ENCODE data around the gene KRTAP12-2.
"Not testable (repeated sequence)": the region's sequence is repeated elsewhere in the genome, so short reads cannot be mapped to it uniquely, and the experiment has no call there.

KRTAP12-2 gene

DNA sequence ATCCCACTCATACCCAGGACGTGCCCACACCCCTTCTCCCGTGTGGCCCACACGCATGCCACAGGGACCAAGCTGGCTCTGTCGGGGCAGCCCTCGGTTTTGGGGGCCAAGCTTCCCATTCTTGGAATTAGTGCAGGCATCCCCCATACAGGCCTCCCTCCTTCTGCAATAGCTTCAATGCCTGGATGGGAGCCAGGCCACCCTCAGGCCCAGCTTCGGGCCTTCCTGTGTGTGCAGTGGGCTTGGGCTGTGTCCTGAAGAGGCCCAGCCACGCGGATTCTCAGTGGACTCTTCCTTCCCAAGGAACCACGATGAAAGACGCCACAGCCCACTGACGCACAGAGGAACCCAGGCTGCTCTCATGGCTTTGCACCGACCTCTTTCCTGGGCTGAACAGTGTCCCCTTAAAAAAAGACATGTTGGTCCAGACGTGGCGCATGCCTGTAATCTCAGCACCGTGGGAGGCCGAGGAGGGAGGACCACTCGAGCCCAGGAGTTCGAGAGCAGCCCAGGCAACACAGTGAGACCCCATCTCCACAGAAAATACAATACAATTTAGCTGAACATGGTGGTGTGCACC is 17.1 kb downstream of the KRTAP12-2 start:
- no peak for DNase-seq

DNA sequence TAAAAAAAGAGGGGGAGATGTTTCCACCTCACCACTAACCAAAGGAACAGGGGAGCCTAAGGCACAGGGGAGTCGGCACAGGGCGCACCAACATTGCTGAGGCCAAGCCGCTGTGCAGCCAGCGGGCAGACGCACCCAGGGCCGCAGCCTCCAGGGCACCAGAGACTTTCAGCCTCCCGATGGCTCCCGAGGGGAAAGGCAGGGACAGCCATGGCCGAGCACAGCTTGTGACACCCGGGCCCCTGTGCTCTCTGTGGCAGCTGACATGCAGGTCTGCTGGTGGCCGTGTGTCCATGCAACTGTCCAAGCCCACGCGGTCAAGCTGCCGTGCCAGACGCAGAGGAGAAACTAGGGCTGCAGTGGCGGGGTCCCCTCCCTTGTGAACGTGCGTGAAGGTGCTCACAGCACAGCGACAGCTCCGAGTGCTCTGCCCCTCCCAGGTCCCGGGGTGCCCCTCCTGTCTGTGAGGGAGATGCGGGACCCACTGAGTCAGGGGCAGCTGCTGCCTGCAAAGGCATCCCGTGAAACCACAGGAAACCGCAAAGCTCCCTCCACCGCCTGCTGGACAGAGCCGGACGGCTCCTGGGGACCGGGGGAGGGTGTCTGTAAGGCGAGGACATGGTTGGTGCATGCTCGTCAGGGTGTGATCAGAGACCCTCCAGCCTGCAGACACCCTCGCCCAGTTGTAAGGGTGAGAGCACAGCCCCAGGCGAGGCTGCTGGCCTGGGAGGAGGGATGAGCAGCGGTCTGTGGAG is 18.0 kb downstream of the KRTAP12-2 start:
- DNase-seq: no peak

DNA sequence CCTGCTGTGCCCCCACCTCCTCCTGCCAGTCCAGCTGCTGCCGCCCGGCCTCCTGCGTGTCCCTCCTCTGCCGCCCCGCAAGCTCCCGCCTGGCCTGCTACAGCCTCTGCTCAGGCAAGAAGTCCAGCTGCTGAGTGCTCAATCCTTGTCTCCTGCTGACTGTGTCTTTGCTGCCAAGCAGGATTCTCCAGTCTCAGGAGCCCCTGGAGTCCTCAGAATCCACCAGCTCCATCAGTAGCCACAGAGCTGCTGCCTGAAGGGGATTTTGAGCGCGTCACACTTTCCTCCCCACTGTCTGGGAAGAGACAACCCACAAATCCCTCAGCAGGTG is 19.5 kb downstream of the KRTAP12-2 start:
- DNase-seq: no peak

DNA sequence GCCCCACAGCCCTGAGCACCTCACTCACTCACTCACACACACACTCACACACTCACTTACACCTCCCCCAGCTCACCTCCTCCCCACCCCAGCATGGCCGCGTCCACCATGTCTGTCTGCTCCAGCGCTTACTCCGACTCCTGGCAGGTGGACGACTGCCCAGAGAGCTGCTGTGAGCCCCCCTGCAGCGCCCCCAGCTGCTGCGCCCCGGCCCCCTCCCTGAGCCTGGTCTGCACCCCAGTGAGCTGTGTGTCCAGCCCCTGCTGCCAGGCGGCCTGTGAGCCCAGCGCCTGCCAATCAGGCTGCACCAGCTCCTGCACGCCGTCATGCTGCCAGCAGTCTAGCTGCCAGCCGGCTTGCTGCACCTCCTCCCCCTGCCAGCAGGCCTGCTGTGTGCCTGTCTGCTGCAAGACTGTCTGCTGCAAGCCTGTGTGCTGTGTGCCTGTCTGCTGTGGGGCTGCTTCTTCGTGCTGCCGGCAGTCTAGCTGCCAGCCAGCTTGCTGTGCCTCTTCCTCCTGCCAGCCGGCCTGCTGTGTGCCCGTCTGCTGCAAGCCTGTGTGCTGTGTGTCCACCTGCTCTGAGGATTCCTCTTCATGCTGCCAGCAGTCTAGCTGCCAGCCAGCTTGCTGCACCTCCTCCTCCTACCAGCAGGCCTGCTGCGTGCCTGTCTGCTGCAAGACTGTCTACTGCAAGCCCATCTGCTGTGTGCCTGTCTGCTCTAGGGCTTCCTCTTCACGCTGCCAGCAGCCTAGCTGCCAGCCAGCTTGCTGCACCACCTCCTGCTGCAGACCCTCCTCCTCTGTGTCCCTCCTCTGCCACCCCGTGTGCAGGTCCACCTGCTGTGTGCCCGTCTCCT is 20.1 kb downstream of the KRTAP12-2 start, which contains the start of gene KRTAP10-11:
Gene KRTAP10-11, plus strand, starts transcription at position 49 of the 856 bp plus-strand sequence. Its CDS starts 45 bp downstream, at position 94.
- DNase-seq: not testable (repeated sequence)

DNA sequence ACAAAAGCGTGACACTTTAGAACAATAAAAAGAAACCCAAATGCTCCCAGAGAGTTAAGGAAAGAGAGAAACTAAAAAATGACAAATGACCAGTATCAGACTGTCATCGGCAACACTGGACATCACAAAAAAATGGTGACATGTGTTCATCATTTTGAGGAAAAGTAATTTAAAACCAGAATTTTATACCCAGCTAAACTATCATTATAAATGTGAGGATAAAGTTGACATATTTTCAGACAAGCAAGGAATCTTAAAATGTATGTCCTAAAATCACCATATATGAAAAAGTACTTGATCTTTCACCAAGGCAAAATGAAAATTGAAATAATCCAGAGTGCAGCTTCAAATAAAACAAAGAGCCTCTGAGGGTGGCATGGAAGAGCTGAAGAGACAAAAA is 21.8 kb downstream of the KRTAP12-2 start:
- no peak for DNase-seq

DNA sequence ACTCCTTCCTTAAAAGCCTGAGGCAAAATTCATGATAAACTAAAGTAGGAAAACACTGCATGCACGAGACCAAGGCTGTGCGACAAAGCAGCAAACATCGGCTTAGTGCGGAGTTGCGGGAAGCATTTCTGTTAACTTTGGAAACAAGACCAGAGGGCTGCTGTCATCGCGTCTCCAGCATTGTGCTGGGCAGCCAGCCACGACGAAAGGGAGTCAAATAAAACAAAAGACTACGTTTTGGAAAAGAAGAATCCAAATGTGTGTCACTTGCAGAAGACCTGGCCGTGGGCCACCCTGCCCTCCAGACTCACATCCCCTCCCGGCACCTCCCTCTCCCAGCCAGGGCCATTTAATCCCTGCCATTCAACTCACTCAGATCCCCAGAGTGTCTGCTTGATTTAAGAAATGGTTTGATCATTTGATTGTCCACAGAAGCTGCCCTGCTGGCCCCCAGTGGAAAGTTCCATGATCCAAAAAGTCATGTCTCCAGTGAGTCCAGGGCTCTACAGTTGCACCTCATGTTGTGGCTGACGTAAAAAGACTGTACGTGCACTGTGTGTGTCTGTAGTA is 22.9 kb downstream of the KRTAP12-2 start:
- DNase-seq: no peak

DNA sequence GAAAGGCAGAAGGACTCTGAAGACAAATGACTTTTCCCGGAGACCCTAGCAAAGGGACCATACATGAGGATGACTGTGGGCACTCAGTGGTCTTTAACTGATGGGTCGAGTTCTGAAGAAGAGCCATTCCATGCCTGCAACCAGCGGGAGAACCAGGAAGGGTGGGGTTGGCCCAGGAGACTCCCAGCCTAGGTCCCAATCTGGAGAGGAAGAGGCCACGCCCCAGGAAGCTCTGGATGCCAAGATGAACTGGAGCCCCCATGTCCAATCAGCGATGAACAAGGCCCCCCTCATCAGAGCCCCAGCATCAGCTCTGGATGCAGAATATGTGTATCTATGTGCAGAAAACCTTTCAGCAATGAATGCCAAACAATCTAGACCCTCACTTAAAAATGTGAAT is 26.0 kb downstream of the KRTAP12-2 start:
- no peak for DNase-seq

DNA sequence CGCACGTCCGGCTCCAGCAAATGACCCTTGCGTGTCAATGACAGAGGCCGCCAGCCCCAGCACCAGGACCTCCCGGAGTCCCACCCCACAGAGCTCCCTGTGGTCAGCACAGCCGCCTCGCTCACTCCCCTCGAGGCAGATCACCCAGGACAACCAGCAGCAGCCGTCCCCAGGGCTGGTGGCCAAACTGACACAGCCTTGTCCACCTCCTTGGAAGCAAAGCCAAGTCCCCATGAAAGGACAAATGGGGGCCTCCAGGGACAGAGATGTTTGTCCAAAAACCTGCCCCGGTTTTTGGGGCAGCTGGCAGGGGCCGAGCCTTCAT is 27.4 kb downstream of the KRTAP12-2 start:
- no peak for DNase-seq

DNA sequence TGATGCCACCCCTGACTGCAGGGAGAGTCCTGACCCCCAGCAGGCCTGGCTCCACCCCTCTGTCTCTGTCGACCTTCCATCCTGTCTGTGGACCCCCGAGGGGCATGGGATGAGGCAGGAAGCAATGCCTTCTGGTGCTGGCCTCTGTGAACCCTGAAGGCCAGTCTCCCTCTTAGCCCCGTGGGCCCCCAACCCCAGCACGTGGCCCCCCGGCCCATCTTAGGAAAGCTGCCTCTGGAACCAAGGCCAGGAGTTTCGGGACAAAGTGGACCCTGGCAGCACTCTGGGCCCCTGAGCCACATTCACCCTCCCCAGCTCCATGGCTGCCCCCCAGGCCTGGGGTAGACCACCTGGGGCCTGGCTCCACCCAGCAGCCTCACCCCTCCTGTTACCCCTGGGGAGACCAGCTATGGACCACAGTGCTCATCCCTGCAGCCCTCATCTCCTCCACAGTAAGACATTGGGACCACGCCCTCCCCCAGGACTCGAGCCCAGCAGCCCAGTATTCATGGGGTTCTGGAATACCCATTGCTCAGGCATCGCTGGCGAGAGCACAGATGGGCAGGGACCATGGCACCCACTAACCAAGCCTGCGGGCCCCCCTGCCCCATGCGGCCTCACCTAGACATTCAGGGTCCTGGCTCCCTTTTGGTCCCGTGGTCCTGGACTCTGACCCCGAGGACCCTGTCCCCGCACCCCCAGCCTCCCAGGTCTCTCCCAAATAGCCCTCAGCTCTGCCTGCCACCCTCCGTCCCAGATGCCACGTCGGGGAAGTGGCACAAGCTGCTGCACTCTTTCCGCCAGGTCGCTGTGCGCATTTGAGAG is 28.0 kb downstream of the KRTAP12-2 start:
- not testable (repeated sequence) for DNase-seq

DNA sequence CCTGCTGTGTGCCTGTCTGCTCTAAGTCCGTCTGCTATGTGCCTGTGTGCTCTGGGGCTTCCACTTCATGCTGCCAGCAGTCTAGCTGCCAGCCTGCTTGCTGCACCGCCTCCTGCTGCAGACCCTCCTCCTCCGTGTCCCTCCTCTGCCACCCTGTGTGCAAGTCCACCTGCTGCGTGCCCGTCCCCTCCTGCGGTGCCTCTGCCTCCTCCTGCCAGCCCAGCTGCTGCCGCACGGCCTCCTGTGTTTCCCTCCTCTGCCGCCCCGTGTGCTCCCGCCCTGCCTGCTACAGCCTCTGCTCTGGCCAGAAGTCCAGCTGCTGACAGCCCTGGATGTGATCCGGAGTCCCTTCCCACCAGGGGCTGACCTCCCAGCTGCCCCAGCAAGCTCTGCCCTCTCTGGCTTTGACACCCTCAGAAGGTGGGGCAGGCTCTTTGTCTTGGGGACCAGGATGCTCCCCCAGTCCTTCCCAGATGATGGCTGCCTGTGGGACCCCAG is 28.8 kb downstream of the KRTAP12-2 start:
- DNase-seq: not testable (repeated sequence)

DNA sequence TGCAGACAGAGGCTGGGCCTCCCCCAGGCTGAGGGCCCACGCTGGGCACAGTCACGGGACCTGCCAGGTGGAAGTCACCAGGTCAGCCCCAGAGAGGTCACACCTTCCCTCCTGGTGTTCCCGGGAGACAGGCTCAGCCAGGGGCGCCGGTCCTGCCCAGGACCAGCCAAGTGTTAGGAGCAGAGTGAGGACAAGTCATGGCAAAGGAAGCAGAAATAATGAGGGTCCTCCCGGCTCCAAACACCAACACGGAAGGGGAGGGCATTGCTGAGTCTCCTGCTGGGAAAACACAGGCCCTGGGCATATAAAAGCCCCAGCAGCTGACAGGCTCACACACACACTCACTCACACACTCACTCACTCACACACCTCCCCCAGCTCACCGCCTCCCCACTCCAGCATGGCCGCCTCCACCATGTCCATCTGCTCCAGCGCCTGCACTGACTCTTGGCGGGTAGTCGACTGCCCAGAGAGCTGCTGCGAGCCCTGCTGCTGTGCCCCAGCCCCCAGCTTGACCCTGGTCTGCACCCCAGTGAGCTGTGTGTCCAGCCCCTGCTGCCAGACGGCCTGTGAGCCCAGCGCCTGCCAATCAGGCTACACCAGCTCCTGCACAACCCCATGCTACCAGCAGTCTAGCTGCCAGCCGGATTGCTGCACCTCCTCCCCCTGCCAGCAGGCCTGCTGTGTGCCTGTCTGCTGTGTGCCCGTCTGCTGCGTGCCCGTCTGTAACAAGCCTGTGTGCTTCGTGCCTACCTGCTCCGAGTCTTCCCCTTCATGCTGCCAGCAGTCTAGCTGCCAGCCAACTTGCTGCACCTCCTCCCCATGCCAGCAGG is 29.5 kb downstream of the KRTAP12-2 start, which contains the start of gene KRTAP10-10:
Gene KRTAP10-10, plus strand, starts transcription at position 339 of the 833 bp plus-strand sequence. Its CDS starts 62 bp downstream, at position 401.
- DNase-seq: no peak

DNA sequence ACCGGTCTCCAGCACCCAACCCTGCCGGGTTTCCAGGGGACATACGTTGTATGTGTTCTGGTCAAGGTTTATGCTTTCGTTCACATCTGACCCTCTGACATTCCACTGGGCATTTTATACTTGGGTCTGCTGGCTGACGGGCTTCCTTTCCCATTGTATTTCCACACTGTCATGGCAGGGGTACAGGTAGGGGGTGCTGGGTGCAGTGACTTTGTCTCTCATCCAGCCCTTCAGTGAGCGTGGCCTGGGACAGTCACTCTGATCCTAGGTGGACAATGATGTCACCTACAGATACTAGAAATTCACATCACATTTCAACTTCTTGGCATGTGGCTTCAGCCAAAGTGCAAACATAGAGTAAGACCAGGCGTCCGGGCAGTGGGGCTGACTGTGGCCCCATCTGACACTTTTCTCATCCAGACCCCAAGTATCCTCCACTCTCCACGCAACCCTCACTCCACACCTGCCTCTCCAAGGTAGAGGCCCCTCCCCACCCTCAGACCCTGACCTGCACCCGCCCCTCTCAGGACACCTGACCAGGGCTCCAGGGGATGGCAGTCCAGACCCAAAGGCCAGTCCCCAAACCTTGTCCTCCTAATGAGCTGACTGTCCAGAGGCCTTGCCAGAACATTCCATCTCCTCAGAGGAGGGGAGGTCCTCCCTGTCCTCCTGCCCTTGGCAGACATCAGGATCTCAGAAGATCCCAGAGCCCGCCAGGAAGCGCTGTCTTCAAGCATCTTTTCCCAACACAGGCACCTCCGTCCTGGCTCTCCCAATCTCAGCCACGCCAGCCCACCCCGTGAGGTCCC is 30.3 kb downstream of the KRTAP12-2 start:
- no peak for DNase-seq

DNA sequence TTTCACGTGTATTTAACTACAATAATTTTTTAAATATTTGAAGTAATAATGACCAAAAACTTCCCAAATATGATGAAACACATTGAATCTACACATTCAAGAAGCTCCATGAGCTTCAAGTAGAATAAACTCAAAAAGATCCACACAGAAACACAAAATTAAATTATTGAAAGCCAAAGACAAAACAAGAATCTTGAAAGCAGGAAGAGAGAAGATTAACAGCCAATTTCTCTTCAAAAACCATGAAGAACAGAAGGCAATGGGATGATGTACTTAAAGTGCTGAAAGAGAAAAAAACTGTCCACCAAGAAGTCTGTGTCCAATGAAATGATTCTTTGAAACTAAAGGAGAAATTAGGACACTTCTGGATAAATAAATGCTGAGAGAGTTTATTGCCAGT is 34.7 kb downstream of the KRTAP12-2 start:
- DNase-seq: no peak

DNA sequence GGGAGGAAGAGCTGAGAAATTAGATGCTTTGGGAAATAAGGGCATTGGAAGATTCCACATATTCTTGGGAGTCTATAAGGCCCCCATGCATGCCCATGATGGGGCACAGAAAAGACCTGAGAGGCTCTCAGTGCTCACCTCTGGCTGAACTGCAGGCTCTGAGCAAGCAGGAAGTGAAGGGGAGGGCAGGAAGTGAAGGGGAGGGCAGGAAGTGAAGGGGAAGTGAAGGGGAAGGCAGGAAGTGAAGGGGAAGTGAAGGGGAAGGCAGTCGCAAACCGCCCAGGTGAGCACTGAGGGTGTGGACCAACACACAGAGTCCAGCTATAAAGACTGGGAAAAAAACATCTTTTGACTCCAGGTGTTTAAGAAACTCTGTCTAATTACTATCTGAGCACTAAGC is 36.3 kb downstream of the KRTAP12-2 start:
- DNase-seq: no peak

DNA sequence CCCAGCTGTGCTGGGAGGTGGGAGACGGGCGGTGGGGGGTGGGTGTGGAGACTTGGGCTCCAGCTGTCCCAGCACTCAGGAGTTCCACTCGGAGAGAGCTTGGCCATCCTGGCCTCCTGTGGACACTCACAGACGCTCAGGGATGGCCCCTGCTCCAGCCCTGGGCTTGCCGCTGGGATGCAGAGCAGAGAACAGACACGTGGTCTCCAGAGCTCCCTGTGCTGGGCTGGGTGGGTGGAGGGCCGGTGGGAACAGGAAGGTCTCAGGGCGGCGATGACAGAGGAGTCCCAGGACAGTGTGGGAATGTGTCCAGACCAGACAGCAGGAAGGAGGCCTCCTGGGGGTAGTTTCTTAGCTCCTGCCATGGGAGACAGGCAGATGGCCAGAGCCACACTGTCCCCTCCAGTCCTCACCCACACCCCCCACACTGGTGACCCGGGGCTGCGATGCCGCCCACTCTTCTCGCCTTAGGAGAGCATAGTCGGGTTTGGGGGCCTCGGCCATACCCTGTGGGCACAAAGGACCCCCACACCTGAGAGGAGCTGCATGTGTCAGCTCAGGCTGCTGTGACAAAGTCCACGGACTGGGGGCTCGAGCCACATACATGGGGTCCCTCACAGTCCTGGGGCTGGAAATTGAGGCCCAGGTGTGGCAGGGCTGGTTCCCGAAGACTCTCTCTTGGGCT is 37.9 kb downstream of the KRTAP12-2 start:
- DNase-seq: no peak

DNA sequence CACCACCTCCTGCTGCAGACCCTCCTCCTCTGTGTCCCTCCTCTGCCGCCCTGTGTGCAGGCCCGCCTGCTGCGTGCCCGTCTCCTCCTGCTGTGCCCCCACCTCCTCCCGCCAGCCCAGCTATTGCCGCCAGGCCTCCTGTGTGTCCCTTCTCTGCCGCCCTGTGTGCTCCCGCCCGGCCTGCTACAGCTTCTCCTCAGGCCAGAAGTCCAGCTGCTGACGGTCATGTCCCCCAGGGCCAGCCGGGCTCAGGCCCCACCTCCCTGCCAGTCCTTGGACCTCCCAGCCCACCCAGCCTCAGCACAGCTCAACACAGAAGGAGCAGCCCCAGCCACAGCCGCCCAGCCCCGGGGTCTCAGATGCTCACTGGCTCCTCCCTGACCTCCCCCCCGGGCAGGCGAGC is 38.9 kb downstream of the KRTAP12-2 start:
- DNase-seq: not testable (repeated sequence)

DNA sequence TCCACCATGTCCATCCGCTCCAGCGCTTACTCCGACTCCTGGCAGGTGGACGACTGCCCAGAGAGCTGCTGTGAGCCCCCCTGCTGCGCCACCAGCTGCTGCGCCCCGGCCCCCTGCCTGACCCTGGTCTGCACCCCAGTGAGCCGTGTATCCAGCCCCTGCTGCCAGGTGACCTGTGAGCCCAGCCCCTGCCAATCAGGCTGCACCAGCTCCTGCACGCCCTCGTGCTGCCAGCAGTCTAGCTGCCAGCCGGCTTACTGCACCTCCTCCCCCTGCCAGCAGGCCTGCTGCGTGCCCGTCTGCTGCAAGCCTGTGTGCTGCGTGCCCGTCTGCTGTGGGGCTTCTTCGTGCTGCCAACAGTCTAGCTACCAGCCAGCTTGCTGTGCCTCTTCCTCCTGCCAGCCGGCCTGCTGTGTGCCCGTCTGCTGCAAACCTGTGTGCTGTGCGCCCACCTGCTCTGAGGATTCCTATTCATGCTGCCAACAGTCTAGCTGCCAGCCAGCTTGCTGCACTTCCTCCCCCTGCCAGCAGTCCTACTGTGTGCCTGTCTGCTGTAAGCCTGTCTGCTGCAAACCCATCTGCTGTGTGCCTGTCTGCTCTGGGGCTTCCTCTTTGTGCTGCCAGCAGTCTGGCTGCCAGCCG is 39.4 kb downstream of the KRTAP12-2 start:
- DNase-seq: not testable (repeated sequence)

DNA sequence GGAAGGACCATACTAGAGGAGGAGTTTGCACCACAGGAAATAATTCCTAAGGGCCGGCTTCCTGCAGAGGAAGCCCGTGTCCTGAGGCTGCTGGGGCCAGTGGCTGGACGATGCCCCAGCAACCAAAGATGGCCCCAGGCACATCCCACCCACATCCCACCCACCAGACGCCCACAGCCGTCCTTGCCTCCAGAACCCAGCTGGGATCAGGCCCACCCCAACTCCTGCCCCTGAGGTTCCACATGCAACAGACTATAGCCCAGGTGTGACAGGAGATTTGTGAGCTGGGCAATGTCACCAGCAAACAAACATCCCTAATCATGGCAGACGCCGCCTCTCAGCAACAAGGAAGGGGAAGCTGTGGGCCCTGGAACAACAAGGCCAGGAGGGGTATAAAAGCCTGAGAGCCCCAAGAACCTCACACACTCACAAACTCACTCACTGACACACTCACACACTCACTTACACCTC is 40.0 kb downstream of the KRTAP12-2 start, which contains the start of gene KRTAP10-9:
Gene KRTAP10-9, plus strand, starts transcription at position 421 of the 471 bp plus-strand sequence. CDS start 79 bp downstream, outside the sequence.
- DNase-seq: no peak

DNA sequence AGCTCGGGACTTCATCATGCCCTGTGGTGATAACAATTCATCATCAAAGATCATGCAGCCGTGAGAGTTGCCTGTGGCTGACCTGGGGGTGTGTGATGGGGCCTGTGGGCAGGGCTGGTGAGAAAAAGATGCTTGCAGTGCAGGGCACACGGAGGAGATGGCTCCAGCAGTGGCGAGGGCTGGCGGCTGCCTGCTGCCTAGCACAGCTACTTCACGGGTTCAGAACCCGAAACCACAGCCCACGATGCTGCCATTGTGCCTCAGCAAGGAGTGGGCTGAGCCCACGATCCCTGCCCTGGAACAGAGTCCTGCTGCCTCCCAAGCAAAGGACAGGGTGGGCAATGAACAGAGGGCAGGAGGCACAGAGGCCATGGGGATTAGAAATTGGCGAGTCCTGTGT is 40.5 kb downstream of the KRTAP12-2 start:
- DNase-seq: no peak
